Endometrial microvascular endothelial cells (primary cell): Measurements from ENCODE around the gene IL24. TPM values are rescaled to one million over a fixed set of nuclear protein-coding genes. Genes with fewer than 3 reads are reported as not detected.

Source experiments
- in situ Hi-C: cut with HindIII; loops from 2 replicates; pipeline ENCODE4 v1.10.0; 2017; ENCODE audit warnings: low sequenced_read_pairs, low pct_unique_long_range_greater_than_20kb; ENCODE audit errors: inconsistent ontology term
- total RNA-seq: library from RNA; depleted of rRNA; stranded (reverse); fragments of >200 nt; gene quantifications from one replicate; pipeline ENCODE4 v1.2.3, GENCODE V29; 2015; ENCODE audit errors: inconsistent ontology term

IL24 gene
- total RNA-seq, 1 donor from 2014 or later: not detected

- in situ Hi-C loops: no loop called here
Measured at GRCh38 chr1:206875752-206876377, 21.4 kb upstream of the IL24 start.

DNA sequence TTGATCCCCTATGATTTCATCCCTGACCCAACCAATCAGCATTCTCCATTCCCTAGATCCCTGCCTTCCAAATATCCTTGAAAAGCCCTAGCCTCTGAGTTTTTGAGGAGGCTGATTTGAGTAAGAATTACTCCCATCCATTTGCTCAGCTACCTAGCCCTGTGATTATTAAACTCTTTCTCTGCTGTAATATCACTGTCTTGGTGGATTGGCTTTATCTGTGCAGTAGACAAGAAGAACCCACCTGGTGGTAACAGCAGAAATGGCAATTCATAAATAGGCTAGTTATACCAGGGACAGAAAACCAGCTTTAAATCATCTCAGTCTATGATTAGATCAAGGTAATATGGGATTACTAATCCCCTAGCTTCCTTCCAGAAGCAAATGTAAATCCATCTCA is 18.8 kb upstream of the IL24 start:
- in situ Hi-C loops: no loop called here

GRCh38 chr1:206880314-206880713 is 16.9 kb upstream of the IL24 start:
- in situ Hi-C loops: no loop called here

DNA sequence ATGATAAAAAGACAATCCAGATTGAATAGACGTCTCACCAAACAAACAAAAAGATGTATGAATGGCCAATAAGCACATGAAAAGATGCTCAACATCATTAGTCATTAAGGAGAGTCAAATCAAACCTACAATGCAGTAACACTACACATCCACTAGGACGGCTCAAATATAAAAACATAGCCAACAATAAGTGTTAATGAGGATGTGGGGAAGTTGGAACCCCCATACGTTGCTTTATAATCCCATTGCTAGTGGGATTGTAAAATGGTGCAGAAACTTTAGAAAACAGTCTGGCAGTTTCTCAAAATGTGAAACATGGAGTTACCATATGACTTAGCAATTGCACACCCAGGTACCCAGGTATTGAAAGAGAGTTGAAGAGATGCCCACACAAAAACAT is 14.7 kb upstream of the IL24 start:
- in situ Hi-C loops: no loop called here

GRCh38 chr1:206883160-206883559 is 14.1 kb upstream of the IL24 start:
- in situ Hi-C loops: no loop called here

DNA sequence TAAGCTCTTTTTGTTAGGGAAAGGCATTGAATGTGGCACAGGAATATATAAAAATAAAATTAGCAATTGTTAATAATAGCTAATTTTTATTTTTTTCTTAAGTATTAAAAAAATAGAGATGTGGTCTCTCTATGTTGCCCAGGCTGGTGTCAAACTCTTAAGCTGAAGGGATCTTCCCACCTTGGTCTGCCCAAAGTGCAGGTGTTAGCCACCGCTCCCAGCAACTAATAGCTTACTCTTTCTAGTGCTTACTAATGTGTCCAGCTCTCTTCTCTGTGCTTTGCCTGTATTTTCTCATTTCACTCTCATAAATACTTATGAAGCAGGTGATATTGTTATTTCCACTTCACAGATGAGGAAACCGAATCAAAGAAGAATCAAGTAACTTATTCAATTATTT is 13.4 kb upstream of the IL24 start:
- in situ Hi-C loops: no loop called here

DNA sequence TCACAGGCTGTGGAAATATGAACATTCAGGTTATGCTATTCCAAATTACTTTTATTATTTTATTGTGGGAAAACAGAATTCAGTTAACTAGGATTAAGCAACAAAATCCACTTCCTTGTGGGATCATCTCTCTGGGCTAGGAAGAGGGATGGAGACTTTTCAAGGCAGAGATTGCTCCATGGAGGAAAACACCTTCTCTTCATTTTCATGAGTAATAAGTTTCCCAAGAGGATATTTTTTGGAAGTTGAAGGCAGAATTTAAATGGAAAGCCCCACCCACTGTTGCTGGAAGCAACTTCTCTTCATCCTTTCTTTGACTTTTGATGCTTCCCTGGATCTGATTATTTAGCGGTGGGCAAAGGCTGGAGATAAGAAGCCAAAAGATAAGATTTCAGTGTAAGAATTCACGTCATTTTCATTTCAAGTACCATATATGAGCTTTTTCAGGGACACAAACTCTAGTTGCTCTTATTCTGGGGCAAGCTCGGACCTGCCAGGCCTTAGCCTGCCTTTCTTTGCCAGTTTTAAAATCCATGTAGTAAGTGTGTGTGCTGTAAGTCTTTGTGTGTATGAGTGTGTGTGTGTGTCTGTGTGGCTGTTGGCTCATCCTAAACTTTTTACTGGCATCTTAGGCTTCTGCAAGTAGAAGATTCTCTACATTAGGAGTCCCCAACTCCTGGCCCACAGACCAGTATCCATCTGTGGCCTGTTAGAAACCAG is 11.7 kb upstream of the IL24 start:
- in situ Hi-C loops: no loop called here

DNA sequence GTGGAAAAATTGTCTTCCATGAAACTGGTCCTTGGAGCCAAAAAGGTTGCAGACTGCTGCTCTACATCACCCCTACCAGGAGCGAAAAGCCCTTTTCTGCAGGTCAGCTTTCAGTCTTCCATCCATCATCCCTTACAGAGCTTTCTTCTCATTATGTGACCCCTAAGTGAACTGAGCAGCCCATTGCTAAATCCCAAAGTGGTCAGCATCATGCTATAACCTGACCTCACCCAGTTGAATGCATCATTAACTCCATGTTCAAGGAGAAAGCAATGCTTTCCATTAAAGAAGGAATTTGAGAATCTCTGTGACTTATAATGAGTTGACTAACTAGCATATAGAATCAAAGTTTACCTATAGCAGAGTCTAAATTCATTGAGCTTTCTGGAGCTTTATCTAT is 10.4 kb upstream of the IL24 start:
- in situ Hi-C loops: no loop called here

DNA sequence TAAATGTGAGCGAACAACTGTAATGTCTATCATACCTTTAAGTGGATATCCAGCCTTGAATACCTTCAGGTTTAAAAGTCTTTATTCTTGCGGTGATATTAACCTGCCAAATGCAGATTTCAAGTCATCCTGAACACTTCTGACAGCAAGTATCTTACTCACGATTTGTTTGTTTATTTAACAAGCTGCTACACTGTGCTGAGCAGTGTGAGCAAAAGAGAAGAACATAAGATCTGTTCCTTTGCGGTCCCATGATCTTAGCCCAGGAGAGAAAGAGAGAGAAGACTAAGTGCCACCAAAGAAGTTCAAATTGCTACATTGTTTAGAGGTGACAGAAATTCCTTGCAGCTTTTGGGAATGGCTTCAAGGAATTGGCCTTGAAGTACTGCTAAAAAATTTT is 9.5 kb upstream of the IL24 start:
- in situ Hi-C loops: no loop called here

- in situ Hi-C loops: no loop called here
Measured at GRCh38 chr1:206890125-206891060, 6.8 kb upstream of the IL24 start.

- in situ Hi-C loops: no loop called here
Measured at GRCh38 chr1:206891412-206891811, 5.8 kb upstream of the IL24 start.

- in situ Hi-C loops: no loop called here
Measured at GRCh38 chr1:206892351-206892984, 4.8 kb upstream of the IL24 start.

- in situ Hi-C loops: no loop called here
Measured at GRCh38 chr1:206893380-206893779, 3.9 kb upstream of the IL24 start.

GRCh38 chr1:206895325-206895724 is 1.9 kb upstream of the IL24 start:
- in situ Hi-C loops: no loop called here

GRCh38 chr1:206895837-206896242 is 1.4 kb upstream of the IL24 start:
- in situ Hi-C loops: no loop called here

DNA sequence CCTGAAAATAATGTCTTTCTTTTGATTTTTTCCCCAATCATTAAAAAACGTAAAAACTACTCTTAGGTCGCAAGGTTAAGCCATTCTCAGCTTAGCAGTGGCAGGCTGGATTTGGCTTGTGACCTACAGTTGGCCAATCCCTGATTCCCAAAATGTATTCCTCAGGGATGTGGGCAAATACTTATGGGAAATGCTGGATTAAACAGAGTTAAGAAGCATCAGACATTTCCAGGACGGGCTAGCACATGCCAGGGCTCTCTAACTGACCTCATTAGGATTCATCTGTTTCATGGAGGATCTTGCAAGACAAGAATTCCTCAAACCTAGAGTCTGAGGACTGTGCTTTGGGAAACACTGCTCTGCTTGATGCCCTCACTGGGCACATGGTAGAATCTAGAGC is 982 bp upstream of the IL24 start:
- in situ Hi-C loops: no loop called here

- in situ Hi-C loops: no loop called here
Measured at GRCh38 chr1:206898089-206898914, 1.1 kb downstream of the IL24 start.

DNA sequence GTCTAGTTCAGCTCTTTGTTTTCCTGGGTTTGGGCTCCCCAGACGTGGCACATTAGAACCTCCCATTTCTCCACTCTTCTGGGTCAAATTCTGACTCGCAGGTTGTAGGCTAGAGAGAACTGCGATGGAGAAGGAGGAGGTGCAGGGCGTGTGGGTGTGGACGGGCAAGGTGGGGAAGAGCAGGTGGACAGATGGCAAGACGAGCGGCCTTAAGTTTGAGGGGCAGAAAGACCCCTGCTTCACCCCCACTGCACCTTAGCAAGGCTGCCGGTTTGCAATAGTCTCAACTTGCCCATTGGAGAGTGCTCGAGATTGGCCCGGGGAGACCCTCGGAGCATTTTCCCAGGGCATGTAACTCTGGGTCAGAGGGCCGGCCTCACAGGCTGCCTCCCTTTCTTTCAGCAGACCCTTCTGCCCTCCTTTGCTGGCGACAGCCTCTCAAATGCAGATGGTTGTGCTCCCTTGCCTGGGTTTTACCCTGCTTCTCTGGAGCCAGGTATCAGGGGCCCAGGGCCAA is 1.7 kb downstream of the IL24 start:
- in situ Hi-C loops: no loop called here
